Bronchial epithelial cell (primary cell): Measurements from ENCODE around the gene PBX1. TPM values are rescaled to one million over a fixed set of nuclear protein-coding genes. Genes with fewer than 3 reads are reported as not detected.

Experiments used
- DNase-seq: peaks from one replicate; pipeline ENCODE4 v3.0.0-alpha.2; 2010; ENCODE audit warnings: low read depth
- FAIRE-seq: peaks from 2 replicates; lab custom pipeline; 2011; peaks lifted over from hg19 to GRCh38; lab: Jason Lieb, UNC
- H3K27me3 ChIP-seq: 2 replicates; pipeline ENCODE4 v1.5.1; 2011; ENCODE audit warnings: low read length; ENCODE audit not compliant: control insufficient read depth, insufficient read depth
- H3K36me3 ChIP-seq: 2 replicates; pipeline ENCODE4 v1.5.1; 2011; ENCODE audit warnings: low read length; ENCODE audit not compliant: control insufficient read depth, insufficient read depth
- H3K4me3 ChIP-seq: 2 replicates; pipeline ENCODE4 v1.5.1; 2011; ENCODE audit warnings: mild to moderate bottlenecking, low read depth, low read length, control low read depth
- CTCF ChIP-seq: IDR thresholded peaks from 2 replicates; pipeline ENCODE4 v1.5.1; 2011; ENCODE audit warnings: mild to moderate bottlenecking, moderate library complexity, low read length, control low read depth, inconsistent platforms; ENCODE audit not compliant: insufficient read depth, severe bottlenecking
- total RNA-seq: library from RNA; depleted of rRNA; stranded (reverse); fragments of >200 nt; gene quantifications from 2 replicates; pipeline ENCODE4 v1.2.1, GENCODE V29; 2014

Gene PBX1
- total RNA-seq, 1 donor from 2014 or later = 3.2 TPM

- no peak for FAIRE-seq
- Histone ChIP-seq H3K4me3 (no peak overlapping the region), H3K27me3 (no peaks in the 10 kb centered on the region), H3K36me3 (no peaks in the 10 kb centered on the region)
- DNase-seq = peak; percentile 21
- no peak for TF ChIP-seq CTCF
Observed at GRCh38 chr1:164702664-164703063, 143.7 kb downstream of the PBX1 start.

- H3K27me3 ChIP-seq = no peaks in the 10 kb centered on the region
- DNase-seq (no peak), FAIRE-seq (no peak)
- no peak overlapping the region for H3K4me3 ChIP-seq
- TF ChIP-seq CTCF = no peak
- no peaks in the 10 kb centered on the region for H3K36me3 ChIP-seq
Observed at GRCh38 chr1:164703463-164703862, 144.5 kb downstream of the PBX1 start.

GRCh38 chr1:164703960-164704411 lies 145.0 kb downstream of the PBX1 start:
- H3K27me3 ChIP-seq = no peaks in the 10 kb centered on the region
- DNase-seq (no peak), FAIRE-seq (no peak)
- no peak overlapping the region for H3K4me3 ChIP-seq
- TF ChIP-seq CTCF = no peak
- H3K36me3 ChIP-seq = no peaks in the 10 kb centered on the region

- H3K36me3 ChIP-seq = no peaks in the 10 kb centered on the region
- no peaks in the 10 kb centered on the region for H3K27me3 ChIP-seq
- FAIRE-seq = no peak
- DNase-seq = no peak
- no peak overlapping the region for H3K4me3 ChIP-seq
- TF ChIP-seq CTCF = no peak
Observed at GRCh38 chr1:164704954-164705353, 146.0 kb downstream of the PBX1 start.

GRCh38 chr1:164706606-164706987 lies 147.6 kb downstream of the PBX1 start:
- DNase-seq (peak; percentile 36), FAIRE-seq (no peak)
- TF ChIP-seq CTCF = no peak
- Histone ChIP-seq H3K27me3 (no peaks in the 10 kb centered on the region), H3K36me3 (no peaks in the 10 kb centered on the region), H3K4me3 (no peak overlapping the region)

GRCh38 chr1:164707868-164708331 lies 148.9 kb downstream of the PBX1 start:
- no peak for FAIRE-seq
- TF ChIP-seq CTCF = no peak
- Histone ChIP-seq H3K27me3 (no peaks in the 10 kb centered on the region), H3K4me3 (no peak overlapping the region), H3K36me3 (no peaks in the 10 kb centered on the region)
- DNase-seq = peak; percentile 77
